ENCODE data around the gene ATP8B1. TPM values are rescaled to one million over a fixed set of nuclear protein-coding genes. Genes with fewer than 3 reads are reported as not detected.

ATP8B1 gene
- total and polyA plus RNA-seq, 2 of the 8 experiments (the other 6 are each of a cell fraction or from before 2014, with no cell fraction given), result 1.1 to 4.6 TPM

- Histone ChIP-seq H4K5ac (ENCODE audit: insufficient read length, low read depth, low read length) (no peak overlapping the region), H2BK15ac (ENCODE audit: low read length) (no peak overlapping the region), H2BK12ac (ENCODE audit: low read depth, low read length) (no peak overlapping the region), H3K79me2 (ENCODE audit: control insufficient read depth in 1 of 2, insufficient read depth in 2 of 2, low read length in 2 of 2) (no peaks in the 10 kb centered on the region), H3K56ac (replicated peaks; ENCODE audit: insufficient read length, low read depth, low read length) (no peak overlapping the region), H4K8ac (ENCODE audit: extremely low read depth, insufficient read depth, low read length) (peak overlapping the region; percentile 79), H3K23me2 (ENCODE audit: low read depth, low read length) (peaks cover 1% of the 10 kb centered on the region; the same call in 1 of the 2 replicates), H2AK5ac (ENCODE audit: low read depth, low read length) (no peak overlapping the region), H4K20me1 (replicated peaks in 1 of 2; ENCODE audit: control insufficient read depth in 1 of 2, insufficient read depth in 2 of 2, low read length in 2 of 2) (peaks cover 0 to 1% of the 10 kb centered on the region in 2 experiments), H3K4me3 (ENCODE audit: extremely low read depth in 1 of 4, insufficient read depth in 2 of 4, low read depth in 3 of 4, low read length in 4 of 4) (no peak overlapping the region), H2BK120ac (replicated peaks; ENCODE audit: low read depth, low read length) (no peak overlapping the region), H3K79me1 (ENCODE audit: low read depth, low read length) (no peaks in the 10 kb centered on the region; the same call in 1 of the 2 replicates), H3K27ac (ENCODE audit: low read depth, low read length) (no peak overlapping the region), H3K9ac (replicated peaks in 1 of 4; ENCODE audit: extremely low read depth in 1 of 4, low read depth in 3 of 4, low read length in 3 of 4) (no peak overlapping the region), H3K14ac (ENCODE audit: insufficient read length) (no peak overlapping the region), H3K27me3 (replicated peaks in 1 of 4; ENCODE audit: control insufficient read depth in 3 of 4, extremely low read depth in 1 of 4, insufficient read depth in 3 of 4, low read length in 3 of 4) (no peaks in the 10 kb centered on the region), H4K91ac (replicated peaks; ENCODE audit: insufficient read length, low read length) (no peak overlapping the region), H2BK20ac (ENCODE audit: low read length) (no peak overlapping the region), H3K4ac (replicated peaks; ENCODE audit: insufficient read length, low read depth, low read length) (no peak overlapping the region), H3K23ac (ENCODE audit: insufficient read length) (no peak overlapping the region), H3K9me3 (ENCODE audit: insufficient read depth in 2 of 2, low read depth in 1 of 2, low read length in 1 of 2) (no peaks in the 10 kb centered on the region; a peak in 1 of 4 replicates), H2AFZ (ENCODE audit: low read length) (no peak overlapping the region), H3K36me3 (ENCODE audit: control insufficient read depth in 2 of 4, insufficient read depth in 4 of 4, low read length in 3 of 4) (no peaks in the 10 kb centered on the region), H3K4me2 (ENCODE audit: insufficient read depth in 1 of 2, low read depth in 2 of 2, low read length in 2 of 2) (no peak overlapping the region), H3K4me1 (replicated peaks in 1 of 4; ENCODE audit: control insufficient read depth in 3 of 4, insufficient read depth in 4 of 4, low read length in 3 of 4) (no peaks in the 10 kb centered on the region), H3K18ac (ENCODE audit: extremely low read depth, low read length) (no peak overlapping the region), H2BK5ac (ENCODE audit: low read depth, low read length) (no peak overlapping the region)
- ChIA-PET POLR2A (ENCODE audit: partially characterized antibody) (no interaction called here), CTCF (ENCODE audit: partially characterized antibody) (no interaction called here)
- TF ChIP-seq BACH1 (IDR thresholded peaks at IDR 0.05; ENCODE audit: low read length), result no peak
- no peak for TF ChIP-seq RFX5 (IDR thresholded peaks at IDR 0.05; ENCODE audit: borderline replicate concordance, low read depth, low read length)
- no peak for TF ChIP-seq SIRT6 (IDR thresholded peaks at IDR 0.05; ENCODE audit: low read length)
- no peak for TF ChIP-seq JUND (IDR thresholded peaks at IDR 0.05; ENCODE audit: low read length)
- DNase-seq (ENCODE audit: low read depth in 1 of 2, low spot score in 2 of 2) (no peak), FAIRE-seq (no peak)
- WGBS, 2 experiments (ENCODE audit: extremely low coverage in 1 of 2, insufficient coverage in 1 of 2, insufficient read length in 1 of 2, insufficient replicate concordance in 2 of 2, low coverage in 1 of 2, low lambda C conversion rate in 2 of 2, missing lambda C conversion rate in 1 of 2), result 94% methylated on average over 32 of the region's 32 CpGs; no CpG with 5 or more reads in 1 of the 2 experiments
These were observed 154.7 kb downstream of the ATP8B1 start for GRCh38 chr18:57648414-57648813.

All from H1 (cell line).